ENCODE results near the gene FBXO46.

FBXO46 gene, protein sequence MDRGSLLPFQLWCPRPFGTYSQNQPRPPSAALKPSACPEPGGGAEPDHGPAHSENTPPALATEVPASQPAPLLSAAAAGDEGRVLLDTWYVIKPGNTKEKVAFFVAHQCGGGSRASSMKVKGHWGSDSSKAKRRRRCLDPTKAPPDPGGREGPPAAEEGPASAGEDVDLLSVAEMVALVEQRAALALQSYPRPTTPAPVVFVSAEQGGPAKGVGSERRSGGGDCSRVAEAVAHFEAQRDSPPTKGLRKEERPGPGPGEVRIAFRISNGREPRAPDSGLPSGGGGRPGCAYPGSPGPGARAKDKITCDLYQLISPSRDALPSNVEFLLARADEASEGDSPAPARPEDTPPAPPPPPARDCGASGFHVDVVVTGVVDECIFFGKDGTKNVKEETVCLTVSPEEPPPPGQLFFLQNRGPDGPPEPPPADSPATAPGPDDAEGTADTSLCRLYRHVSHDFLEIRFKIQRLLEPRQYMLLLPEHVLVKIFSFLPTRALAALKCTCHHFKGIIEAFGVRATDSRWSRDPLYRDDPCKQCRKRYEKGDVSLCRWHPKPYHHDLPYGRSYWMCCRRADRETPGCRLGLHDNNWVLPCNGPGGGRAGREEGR

DNA sequence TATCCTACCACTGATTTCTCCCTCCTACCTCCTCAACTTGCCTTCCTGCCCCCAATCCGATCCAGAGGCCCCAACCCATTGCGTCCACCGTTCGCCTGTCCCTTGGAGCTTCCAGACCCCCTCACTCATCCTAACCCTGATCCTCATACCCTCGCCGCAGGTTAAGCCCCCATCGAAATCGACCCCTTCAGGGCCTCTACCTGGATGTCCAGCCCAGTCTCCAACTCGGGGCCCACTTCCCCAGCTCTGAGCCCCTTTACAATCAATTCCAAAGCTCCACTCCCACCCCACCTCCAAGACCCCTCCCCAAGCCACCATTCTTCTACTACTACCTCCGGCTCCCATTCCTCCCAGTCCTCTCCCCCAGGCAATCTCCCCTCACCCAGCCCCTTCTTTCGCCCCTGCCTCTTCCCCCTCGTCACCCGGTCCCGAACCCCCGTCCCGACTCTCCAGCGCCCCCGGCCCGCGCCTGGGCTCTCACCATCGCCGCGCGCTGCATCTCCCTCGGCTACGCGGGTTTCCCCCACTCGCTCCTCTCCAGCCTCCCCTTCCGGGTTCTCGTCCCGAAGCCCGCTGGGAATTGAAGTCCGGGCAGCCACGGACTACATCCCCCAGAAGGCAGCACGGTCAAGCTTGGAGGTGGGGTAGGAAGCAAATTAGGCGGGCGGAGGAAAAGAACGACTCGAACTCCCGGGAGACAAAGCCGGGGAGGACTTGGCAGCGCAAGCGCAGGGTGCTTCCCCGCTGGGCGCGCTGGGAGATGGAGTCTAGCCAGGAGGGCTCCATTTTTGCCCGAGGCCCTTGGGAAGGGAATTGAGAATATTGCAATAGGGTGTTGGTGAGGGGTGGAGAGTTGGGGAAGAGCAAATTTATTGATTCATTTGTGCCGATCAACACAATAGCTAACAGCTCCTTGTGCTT lies at the start of gene FBXO46:
Gene FBXO46, minus strand, starts transcription at position 529 of the 921 bp plus-strand sequence. CDS start 17,401 bp downstream, outside the sequence.
- DNase-seq, result peak; percentile 61 to 98 (median 95)

DNA sequence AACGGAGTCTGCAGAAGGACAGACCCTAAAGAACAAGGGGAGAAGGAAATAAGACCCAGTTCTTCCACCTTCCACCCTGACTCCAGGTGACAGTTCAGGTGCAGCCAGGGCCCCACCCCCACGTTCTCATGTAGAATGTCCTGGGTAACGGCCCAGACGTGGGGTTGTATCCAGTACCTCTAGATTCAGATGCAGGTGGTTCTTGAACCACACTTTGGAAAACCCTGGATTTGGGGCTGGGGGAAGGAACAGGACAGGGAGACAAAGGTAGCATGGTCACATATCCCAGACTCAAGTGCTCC lies 49.4 kb upstream of the FBXO46 start:
- no peak for DNase-seq

DNA sequence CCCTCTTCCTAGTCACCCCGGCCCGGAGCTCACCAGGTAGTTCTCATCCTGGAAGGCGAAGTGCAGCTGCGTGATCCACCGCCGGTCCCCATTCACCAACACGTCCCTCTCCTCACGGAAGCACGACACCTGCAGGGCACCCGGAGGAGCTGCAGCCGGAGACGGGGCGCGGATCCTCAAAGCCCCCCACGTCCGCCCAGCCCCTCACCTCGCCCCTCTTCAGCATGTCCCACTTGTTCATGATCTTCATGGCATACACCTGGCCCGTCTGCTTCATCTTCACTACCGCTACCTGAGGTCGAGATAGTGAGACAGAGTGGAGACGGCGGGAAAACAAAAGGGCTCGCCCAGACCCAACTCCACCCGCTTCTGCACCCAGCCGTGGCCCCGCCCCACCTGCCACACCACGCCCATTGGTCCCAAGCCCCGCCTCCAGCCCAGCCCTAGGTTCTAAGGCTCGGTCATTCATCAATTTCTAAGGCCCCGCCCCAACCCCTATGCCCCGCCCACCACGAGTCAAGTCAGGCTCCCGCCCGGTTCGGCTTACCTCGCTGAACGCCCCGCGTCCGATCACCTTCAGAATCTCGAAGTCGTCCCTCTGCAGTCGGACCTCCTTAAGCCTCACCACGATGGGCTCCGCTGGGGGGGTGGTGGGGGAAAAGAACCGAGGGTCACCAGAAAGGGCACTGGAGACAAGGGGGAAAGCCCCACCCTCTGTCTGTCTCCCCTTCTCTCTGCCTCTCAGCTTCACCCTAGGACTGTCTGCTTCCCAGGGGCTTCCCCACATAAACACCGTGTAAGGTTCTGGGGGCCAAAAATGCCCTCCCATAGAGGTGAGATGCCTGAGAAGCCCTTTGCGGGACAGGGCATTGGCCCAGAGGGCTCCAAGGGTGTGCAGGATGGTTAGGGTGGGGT lies 48.8 kb upstream of the FBXO46 start:
- DNase-seq, result no peak

DNA sequence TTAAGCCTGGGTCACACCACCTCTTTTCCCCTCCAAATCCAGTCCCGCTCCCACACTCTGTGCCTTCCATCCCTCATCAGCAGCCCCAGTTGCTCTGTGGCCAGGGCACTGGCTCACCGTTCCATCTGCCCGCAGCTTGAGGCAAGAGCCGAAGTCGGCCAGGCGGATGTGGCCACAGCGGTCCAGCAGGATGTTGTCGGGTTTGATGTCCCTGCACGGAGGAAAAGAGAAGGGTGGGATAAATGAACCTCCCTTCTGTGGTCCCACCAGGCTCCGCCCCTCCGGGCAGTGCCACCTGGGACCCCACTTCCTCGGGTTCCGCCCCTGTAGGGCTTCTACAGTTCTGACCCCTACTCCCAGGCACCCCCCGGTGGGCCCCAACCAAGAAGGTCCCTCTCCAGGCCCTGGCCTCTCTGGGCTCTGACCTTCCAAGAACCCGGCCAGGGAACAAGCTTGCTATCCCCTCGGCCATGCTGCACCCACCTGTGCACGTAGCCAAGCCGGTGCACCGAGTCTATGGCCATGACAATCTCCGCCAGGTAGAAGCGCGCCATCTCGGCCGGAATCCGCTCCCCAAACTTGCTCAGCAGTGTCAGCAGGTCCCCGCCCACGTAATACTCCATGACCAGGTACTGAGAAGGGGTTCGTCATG lies 47.4 kb upstream of the FBXO46 start:
- DNase-seq, result no peak

DNA sequence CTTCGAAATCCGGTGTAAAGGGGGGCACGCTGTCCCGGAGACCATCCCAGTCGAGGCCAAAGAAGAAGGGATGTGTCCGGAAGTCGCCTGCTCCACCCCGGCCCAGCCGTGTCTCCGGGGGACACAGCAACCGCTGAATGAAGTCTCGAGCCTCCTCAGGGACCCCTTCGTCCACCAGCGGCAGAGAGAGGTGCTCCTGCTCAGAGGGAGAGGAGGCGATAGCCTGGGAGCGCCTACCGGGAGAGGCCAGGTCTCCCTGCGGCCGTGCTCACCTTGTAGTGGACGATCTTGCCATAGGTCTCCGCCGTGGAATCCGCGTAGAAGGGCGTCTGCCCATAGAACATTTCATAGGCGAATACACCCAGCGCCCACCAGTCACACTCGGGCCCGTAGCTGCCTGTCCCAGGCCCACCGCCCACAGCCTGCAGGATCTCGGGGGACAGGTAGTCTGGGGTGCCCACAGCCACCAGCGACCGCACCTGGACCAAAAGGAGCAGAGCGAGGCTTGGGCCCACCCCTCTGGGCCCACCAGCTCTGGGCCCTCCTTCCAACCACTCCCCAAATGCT lies 46.8 kb upstream of the FBXO46 start:
- DNase-seq, result no peak

DNA sequence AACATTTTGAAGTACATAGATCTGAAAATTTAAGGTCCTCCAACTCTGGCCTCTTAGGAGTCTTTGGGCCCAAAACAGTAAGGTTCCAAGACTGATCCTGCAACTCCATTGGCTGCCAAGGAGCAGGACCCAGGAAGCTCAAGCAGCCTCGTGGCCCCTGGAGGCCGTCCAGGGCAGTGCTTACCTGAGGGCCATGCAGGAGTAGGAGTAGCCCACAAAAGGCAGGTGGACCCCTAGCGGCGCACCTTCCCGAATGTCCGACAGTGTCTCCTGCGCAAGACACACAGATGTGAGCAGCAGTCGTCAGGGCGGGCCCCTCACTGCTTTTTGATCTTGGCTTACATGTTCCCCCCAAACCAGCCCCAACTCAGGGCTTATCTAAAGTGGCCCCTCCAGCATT lies 44.1 kb upstream of the FBXO46 start:
- DNase-seq, result no peak

DNA sequence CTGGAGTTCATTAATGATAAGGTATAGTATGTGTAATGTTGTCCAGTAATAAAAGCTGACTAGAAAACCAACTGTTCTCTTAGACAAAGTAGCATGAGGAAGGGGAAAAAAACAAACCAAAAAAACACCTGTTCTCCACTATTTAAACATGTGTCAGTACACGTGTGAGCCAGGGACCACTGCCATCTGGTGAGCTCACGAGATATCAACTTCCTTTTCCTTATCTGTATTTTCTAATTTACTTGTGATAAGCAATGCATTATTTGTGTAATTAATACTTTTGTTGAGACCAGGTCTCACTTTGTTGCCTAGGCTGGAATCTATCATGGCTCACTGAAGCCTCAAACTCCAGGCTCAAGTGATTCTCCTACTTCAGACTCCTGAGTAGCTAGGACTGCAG lies 42.7 kb upstream of the FBXO46 start:
- DNase-seq, result no peak

DNA sequence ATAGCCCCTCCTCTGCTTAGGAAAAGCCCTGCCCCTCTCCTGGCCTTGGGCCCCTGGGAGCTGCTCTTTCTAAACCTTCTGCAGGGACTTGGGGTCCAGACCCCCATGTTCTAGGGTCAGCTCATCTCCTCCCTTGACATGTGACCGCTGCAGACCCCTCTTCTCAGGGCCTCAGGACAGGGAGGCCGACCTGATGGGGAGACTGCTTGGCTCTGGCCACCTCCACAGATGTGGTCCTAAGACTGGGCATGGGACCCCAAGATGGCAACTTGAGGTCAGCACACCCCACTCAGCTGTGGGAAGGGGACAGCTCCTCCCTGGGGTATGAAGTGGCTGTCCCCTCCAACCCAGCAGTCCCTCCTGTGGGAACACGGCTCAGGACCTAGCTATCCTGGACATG lies 42.2 kb upstream of the FBXO46 start:
- no peak for DNase-seq

DNA sequence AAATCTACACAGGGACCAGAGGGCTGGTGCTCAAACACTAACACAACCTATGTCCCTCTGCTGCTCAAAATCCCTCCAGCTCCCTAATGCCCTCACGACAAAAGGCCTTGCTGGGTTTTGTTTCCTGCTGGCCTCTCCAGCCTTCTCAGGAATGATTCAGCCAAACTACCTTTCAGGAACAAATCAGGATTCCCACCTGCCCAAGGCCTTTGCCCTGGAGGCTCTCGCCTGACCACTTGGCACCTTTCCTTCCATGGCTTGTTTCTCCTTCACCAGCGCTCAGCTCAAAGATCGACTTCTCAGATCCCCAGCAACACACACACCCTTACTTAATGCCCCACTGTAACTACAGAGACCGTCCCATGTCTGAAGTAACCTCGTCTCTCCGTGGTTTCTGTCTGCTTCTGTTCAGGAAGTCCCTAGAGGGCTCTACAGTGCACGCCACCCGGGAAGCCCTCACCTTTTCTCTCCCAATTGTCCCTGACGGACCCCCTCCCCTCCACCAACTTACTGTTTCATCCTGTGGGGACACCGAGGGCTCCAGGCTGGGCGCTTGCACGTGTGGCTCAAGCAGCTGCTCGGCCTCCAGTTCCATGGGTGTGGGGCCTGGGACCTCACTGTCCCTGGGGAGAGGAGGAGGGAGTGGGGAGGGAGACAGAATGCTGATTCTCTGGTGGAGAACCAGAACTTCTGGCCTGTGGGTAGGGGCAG lies 41.6 kb upstream of the FBXO46 start:
- DNase-seq, result no peak

DNA sequence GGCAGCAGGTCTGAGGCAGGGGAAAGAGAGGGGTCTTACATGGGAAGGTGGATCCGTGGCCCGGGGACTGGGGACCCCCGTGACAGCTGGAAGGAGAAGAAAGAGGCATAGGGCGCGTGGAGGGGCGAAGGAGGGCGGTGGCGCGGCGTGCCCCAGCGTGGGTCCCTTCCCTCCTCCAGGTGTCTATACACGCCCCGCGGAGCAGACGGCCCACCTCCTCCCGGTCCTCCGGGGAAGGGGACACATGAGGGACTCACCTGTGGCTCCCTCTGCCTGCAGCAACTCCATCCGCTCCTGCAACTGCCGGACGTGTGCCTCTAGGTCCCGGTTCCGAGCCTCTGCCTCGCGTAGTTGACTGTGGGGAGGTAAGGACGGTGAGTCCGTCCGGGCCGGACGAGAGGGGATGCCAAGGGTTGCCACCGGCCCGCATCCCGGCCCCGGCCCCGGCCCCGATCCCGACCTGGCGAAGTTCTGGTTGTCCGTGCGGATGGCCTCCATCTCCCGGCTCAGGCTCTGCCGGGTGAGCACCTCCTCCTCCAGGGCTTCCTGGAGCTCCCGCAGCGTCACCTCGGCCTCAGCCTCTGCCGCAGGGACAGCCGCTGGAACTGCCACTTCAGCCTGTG lies 40.7 kb upstream of the FBXO46 start:
- no peak for DNase-seq

DNA sequence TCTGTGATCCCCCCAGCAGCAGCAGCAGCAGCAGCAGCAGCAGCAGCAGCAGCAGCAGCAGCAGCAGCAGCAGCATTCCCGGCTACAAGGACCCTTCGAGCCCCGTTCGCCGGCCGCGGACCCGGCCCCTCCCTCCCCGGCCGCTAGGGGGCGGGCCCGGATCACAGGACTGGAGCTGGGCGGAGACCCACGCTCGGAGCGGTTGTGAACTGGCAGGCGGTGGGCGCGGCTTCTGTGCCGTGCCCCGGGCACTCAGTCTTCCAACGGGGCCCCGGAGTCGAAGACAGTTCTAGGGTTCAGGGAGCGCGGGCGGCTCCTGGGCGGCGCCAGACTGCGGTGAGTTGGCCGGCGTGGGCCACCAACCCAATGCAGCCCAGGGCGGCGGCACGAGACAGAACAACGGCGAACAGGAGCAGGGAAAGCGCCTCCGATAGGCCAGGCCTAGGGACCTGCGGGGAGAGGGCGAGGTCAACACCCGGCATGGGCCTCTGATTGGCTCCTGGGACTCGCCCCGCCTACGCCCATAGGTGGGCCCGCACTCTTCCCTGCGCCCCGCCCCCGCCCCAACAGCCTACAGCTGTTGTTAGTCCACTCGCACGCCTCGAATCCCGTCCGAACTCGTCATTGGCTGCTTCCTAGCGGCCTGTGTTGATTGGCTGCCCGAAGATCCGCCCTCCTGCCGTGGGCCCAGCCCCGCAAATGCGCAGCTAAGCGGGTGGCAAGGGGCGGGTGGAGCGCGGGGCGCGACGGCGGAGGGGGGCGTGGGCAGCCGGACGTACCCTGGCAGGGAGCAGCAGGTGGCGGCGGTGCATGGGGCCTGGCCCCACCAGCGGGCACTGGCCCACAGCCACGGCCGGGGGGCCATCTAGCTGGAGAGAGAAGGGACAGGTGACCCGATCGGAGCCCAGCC lies 39.8 kb upstream of the FBXO46 start:
- peak; percentile 52 to 95 (median 88) for DNase-seq

DNA sequence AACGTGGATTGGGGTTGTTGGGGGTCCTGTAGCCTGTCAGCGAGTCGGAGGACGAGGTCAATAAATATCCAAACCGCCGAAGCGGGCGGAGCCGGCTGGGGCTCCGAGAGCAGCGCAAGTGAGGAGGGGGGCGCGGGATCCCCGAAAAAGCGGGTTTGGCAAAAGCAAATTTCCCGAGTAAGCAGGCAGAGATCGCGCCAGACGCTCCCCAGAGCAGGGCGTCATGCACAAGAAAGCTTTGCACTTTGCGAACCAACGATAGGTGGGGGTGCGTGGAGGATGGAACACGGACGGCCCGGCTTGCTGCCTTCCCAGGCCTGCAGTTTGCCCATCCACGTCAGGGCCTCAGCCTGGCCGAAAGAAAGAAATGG lies 39.1 kb upstream of the FBXO46 start:
- DNase-seq, result peak in 8 of 14 donors; percentile 37 to 86 (median 75)

DNA sequence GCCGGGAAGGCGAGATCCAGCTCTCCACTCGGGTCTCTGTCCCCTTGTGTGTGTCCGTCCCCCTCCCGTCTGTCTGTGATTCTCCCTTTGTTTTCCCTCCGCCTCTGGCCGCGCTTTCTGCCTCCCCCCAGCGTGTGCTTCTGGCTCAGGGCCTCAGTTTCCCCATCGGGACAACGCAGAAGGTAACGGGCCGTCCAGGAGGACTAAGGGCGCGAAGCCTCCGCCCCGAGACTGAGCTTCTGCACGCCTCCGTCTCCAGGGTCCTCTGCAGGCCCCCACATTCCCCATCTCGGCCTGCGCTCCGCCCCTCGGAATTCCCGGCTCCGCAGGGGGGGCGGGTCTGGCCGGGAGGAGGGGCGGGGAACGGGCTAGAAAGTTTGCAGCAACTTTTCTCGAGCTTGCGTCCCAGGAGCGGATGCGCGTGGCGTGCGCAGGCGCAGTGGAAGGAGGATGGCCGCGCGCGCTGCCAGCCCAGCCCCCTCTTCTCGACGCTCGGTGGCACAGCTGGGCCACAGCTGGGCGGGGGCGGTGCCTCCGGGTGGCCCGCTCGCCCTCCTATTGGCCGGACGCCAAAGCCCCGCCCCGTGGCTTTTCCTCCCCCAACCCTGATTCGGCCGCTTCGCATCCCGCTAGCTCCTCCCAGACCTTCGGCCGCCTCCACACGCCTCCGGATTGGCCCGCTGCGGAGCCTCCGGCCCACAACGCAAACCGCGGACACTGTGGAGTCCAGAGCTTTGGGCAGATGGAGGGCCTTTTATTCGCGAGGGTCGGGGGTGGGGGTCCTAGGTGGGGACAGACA lies 38.5 kb upstream of the FBXO46 start, which contains the start of gene SIX5:
Gene SIX5, minus strand, starts transcription at position 269 of the 799 bp plus-strand sequence. CDS start 408 bp downstream, outside the sequence.
- DNase-seq, result peak; percentile 40 to 95 (median 90)

DNA sequence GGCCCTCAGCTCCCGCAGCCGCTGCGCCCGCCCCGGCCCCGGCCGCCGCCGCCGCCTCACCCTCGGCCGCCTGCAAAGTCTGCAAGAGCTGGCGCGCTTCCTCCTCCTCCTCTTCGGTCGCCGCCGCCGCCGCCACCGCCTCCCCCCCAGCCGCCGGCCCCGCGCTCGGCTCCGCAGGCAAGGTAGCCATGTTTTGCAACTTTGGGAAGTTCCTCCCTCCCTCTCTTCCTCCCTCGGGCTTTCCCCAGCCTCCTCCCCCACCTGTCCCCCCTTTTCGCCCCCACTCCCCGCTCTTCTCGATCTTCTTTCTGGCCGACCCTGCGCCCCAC lies 37.9 kb upstream of the FBXO46 start:
- peak in 1 of 14 donors; percentile 63 for DNase-seq

DNA sequence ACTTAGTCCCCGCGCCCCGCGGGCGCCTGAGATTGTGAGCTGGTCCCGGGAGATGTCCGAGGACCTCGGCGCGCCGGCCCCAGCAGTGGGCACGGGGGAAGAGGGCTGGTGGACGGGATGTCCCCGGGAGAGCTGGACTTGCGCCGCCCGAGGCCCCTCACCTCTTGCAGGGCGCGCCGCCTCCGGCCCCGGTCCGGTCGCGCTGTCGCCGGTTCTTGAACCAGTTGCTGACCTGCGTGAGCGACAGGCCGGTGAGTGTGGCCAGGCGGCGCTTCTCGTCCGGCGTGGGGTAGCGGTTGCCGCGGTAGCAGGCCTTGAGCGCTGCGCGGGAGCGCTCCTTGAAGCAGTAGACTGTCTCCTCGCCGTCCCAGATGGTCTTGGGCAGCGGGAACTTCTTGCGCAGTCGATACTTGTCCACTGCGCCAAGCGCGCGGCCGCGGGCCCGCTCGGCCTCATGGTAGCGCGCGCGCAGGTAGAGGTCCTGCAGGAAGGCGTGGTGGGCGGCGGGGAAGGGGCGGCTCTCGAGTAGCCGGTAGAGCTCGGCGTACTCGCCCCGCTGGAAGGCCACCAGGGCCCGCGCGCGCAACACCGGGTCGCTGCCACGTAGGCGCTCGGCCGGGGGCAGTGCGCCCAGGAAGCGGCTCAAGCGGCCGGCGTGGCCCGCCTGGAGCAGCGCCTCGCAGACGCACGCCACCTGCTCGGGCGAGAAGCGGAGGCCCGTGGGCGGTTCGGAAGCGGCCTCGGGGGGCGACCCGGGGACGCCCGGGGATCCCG lies 37.4 kb upstream of the FBXO46 start:
- DNase-seq, result peak in 5 of 14 donors; percentile 11 to 63 (median 44)

DNA sequence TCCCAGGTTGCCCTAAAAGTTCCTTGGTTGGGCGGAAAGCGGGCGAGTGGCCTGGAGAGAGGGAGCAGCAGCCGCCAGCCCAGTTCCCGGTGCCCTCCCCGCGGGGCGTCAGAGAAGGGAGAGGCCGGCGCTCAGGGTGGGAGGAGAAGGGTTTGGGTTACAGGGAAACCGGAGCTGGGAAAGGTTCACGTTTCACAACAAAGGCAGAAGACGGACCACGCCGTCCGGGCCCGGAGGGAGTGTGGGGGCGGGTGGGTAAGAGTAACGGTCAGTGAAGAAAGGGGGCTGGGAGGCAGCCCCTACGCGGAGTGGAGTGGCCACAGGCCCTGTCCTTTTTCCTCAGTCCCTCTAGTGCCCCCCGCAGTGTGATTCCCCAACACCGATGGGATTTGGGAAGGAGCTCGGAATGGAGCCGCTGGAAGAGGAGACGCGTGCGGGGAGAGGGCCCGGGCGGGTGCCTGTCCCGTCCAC lies 36.7 kb upstream of the FBXO46 start:
- DNase-seq, result peak in 4 of 14 donors; percentile 9 to 42 (median 23)

DNA sequence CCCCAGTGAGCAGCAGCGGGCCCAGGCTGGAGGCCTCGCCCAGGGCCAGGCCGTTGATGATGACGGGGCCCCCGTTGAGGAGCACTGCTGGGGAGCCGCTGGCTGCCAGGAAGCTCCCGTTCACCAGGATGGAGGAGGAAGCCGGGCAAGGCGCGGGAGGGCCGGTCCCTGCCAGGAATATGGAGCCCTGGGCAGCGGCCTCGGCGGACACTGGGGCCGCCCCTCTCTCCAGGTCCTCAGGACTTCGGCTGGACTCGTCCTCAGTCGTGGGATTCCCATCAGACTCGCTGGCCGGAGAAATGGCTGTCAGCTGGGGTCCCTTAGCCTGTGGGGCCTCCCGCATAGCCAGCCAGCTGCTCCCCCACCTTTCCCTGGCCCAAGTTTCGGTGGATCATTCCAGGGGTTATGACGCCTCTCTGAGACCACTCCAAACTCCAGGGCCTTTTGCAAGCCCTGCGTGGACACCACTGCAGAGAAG lies 36.2 kb upstream of the FBXO46 start:
- no peak for DNase-seq

All from C1 segment of cervical spinal cord (tissue), 14 donors.